ENCODE measurements around the gene TLCD5. TPM values are rescaled to one million over a fixed set of nuclear protein-coding genes. Genes with fewer than 3 reads are reported as not detected.

TLCD5 gene
- total and polyA plus RNA-seq, 4 donors: 2.0 to 10.8 (median 3.1) TPM

DNA sequence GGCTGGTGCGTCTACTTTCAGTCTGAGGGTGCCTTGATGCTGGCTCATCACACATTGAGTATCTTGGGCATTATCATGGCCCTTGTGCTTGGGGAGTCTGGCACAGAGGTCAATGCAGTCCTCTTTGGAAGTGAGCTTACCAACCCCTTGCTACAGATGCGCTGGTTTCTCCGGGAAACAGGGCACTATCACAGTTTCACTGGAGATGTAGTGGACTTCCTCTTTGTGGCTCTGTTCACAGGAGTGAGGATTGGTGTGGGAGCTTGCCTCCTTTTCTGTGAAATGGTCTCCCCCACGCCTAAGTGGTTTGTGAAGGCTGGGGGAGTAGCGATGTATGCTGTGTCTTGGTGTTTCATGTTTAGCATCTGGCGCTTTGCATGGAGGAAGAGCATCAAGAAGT, 4.9 kb downstream of the TLCD5 start:
- 95 to 96% methylated on average over 6 of the region's 6 CpGs for WGBS, 2 donors
- DNase-seq: no peak
- ATAC-seq (ENCODE audit: insufficient read depth, low FRiP score): no peak
- no peaks in the 10 kb centered on the region for H3K27me3 ChIP-seq (ENCODE audit: control insufficient read depth in 3 of 3, insufficient read depth in 3 of 3, low read length in 2 of 3)
- no peak overlapping the region for H3K9ac ChIP-seq (ENCODE audit: insufficient read depth in 1 of 2, low read length in 2 of 2)
- peaks cover 2 to 29% (median 14%) of the 10 kb centered on the region in 5 donors for H3K4me1 ChIP-seq (ENCODE audit: control insufficient read depth in 5 of 5, insufficient read depth in 5 of 5, low read length in 5 of 5)
- TF ChIP-seq, protein P1, sequence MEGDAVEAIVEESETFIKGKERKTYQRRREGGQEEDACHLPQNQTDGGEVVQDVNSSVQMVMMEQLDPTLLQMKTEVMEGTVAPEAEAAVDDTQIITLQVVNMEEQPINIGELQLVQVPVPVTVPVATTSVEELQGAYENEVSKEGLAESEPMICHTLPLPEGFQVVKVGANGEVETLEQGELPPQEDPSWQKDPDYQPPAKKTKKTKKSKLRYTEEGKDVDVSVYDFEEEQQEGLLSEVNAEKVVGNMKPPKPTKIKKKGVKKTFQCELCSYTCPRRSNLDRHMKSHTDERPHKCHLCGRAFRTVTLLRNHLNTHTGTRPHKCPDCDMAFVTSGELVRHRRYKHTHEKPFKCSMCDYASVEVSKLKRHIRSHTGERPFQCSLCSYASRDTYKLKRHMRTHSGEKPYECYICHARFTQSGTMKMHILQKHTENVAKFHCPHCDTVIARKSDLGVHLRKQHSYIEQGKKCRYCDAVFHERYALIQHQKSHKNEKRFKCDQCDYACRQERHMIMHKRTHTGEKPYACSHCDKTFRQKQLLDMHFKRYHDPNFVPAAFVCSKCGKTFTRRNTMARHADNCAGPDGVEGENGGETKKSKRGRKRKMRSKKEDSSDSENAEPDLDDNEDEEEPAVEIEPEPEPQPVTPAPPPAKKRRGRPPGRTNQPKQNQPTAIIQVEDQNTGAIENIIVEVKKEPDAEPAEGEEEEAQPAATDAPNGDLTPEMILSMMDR (IDR thresholded peaks at IDR 0.05; ENCODE audit: control extremely low read depth, extremely low read depth): no peak
- H3K4me3 ChIP-seq: no peak overlapping the region
- H3K27ac ChIP-seq (ENCODE audit: low read depth in 1 of 2, low read length in 1 of 2): no peak overlapping the region
- peaks cover 2 to 10% (median 6%) of the 10 kb centered on the region in 4 donors for H3K36me3 ChIP-seq (ENCODE audit: control insufficient read depth in 4 of 4, insufficient read depth in 4 of 4, low read length in 4 of 4)
- H3K9me3 ChIP-seq (ENCODE audit: control insufficient read depth in 4 of 4, insufficient read depth in 3 of 4, low read length in 3 of 4): no peaks in the 10 kb centered on the region

DNA sequence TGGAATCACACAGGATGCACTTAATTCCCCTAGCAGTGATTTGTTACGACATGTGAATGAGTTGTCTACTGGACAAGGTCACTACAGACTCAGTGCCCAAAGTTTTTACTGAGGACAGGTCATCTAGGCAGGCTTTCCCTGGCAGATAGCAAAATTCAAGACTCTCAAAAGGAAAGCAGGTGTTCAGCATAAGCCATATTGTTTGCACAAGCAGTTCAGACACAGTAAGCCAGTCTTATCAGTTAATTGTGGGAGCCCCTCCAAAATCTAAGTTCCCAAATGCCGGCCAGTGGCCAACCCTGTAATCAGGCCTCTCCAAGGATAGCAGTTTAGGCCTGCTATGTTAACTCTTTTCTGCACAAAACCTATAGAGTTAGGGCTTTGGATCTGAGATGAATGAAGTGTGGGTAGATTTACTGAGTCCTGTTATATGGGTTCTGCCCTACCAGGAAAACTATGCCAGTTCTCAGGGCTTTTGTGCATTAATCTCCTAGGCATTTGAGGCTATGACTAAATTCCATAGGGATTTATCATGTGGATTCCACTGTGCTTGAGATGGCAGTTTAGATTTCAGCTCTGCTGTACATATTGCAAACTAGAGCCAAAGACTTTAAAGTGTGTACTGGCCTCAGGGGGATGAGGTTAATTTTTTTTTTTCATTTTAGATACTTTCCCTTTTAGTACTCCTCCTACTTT, 6.3 kb downstream of the TLCD5 start:
- Histone ChIP-seq H3K27me3 (ENCODE audit: control insufficient read depth in 3 of 3, insufficient read depth in 3 of 3, low read length in 2 of 3) (no peaks in the 10 kb centered on the region), H3K4me1 (ENCODE audit: control insufficient read depth in 5 of 5, insufficient read depth in 5 of 5, low read length in 5 of 5) (peaks cover 2 to 27% (median 14%) of the 10 kb centered on the region in 5 donors), H3K36me3 (ENCODE audit: control insufficient read depth in 4 of 4, insufficient read depth in 4 of 4, low read length in 4 of 4) (peaks cover 2 to 10% (median 6%) of the 10 kb centered on the region in 4 donors), H3K9me3 (ENCODE audit: control insufficient read depth in 4 of 4, insufficient read depth in 3 of 4, low read length in 3 of 4) (no peaks in the 10 kb centered on the region), H3K4me3 (no peak overlapping the region), H3K9ac (ENCODE audit: insufficient read depth in 1 of 2, low read length in 2 of 2) (peak overlapping the region in 1 of 2 donors; percentile 19), H3K27ac (ENCODE audit: low read depth in 1 of 2, low read length in 1 of 2) (peak overlapping the region in 1 of 2 donors; percentile 86)
- no peak for ATAC-seq (ENCODE audit: insufficient read depth, low FRiP score)
- DNase-seq: peak; percentile 56 to 85 (median 82)
- TF ChIP-seq, protein P1 (IDR thresholded peaks at IDR 0.05; ENCODE audit: control extremely low read depth, extremely low read depth): no peak
- 56 to 83% methylated on average over 2 of the region's 2 CpGs for WGBS, 2 donors

DNA sequence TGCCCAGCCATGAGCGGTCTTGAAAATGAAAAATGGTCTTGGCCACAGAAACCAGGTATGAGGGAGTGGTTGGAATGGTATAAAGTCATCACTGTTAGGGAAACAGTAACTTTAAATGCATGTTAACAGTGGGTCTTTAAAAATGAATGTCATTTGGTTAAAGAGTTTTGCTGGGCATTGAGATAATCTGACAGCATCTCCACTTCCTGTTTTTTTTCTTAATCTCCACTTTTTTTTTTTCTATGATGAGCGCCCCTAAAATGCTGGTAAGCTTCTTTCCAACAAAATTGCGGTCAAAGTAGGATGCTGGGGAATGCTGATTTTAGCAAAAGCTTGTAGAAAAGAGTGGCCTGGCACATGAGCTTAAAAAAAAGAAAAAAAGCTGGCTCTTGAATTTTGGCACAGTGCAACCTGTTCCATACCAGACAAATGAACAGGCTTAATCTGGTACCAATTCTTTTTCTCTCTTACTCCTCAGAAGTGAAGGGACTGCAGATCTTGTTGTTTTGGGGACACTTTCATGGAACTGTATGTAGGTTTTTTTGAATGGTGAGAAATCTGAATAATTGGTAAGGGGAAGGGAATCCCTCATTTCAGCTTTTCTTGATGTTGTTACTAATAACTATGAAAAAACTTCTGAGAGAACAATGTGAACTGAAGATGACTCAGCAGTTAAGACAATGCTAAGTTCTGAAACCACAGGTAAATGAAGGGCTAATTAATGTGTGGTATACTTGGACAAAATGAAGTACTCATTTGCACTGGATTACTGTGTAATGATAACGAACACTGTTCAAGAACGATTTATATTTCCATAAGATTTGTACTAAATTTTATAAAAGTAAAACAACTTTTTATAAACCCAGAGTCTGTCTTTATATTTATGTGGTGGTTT, 8.0 kb downstream of the TLCD5 start:
- H3K27me3 ChIP-seq (ENCODE audit: control insufficient read depth in 3 of 3, insufficient read depth in 3 of 3, low read length in 2 of 3): no peaks in the 10 kb centered on the region
- H3K9me3 ChIP-seq (ENCODE audit: control insufficient read depth in 4 of 4, insufficient read depth in 3 of 4, low read length in 3 of 4): no peaks in the 10 kb centered on the region
- peak overlapping the region in 1 of 2 donors; percentile 3 for H3K27ac ChIP-seq (ENCODE audit: low read depth in 1 of 2, low read length in 1 of 2)
- TF ChIP-seq, protein P1 (IDR thresholded peaks at IDR 0.05; ENCODE audit: control extremely low read depth, extremely low read depth): no peak
- H3K9ac ChIP-seq (ENCODE audit: insufficient read depth in 1 of 2, low read length in 2 of 2): no peak overlapping the region
- peaks cover 2 to 10% (median 6%) of the 10 kb centered on the region in 4 donors for H3K36me3 ChIP-seq (ENCODE audit: control insufficient read depth in 4 of 4, insufficient read depth in 4 of 4, low read length in 4 of 4)
- no peak overlapping the region for H3K4me3 ChIP-seq
- 89 to 94% methylated on average over 5 of the region's 5 CpGs for WGBS, 2 donors
- DNase-seq (no peak), ATAC-seq (ENCODE audit: insufficient read depth, low FRiP score) (no peak)
- H3K4me1 ChIP-seq (ENCODE audit: control insufficient read depth in 5 of 5, insufficient read depth in 5 of 5, low read length in 5 of 5): peaks cover 0 to 26% (median 9%) of the 10 kb centered on the region in 5 donors

Measured in lung (tissue), 12 donors.